ENCODE measurements around the gene KLHL2.
"Not testable (repeated sequence)": the region's sequence is repeated elsewhere in the genome, so short reads cannot be mapped to it uniquely, and the experiment has no call there.

The KLHL2 gene

GRCh38 chr4:165331359-165331758 is 124.0 kb downstream of the KLHL2 start:
- H3K9me3 ChIP-seq (ENCODE audit: insufficient read depth, low read depth, low read length) = no peaks in the 10 kb centered on the region
- H3K36me3 ChIP-seq (ENCODE audit: insufficient read depth, low read length) = peaks cover 66% of the 10 kb centered on the region
- H3K4me1 ChIP-seq (ENCODE audit: insufficient read depth, low read length) = peaks cover 56% of the 10 kb centered on the region
- H3K27me3 ChIP-seq (ENCODE audit: insufficient read depth, low read length) = no peaks in the 10 kb centered on the region
- H3K4me3 ChIP-seq (ENCODE audit: low read length) = peak overlapping the region; percentile 98
- no peak overlapping the region for H3K27ac ChIP-seq (ENCODE audit: low read depth, low read length)
- no peak overlapping the region for H3K9ac ChIP-seq (ENCODE audit: low read depth, low read length)
- 46% methylated on average over 1 of the region's 1 CpG for WGBS

- no peak overlapping the region for H3K9ac ChIP-seq (ENCODE audit: low read depth, low read length)
- 48% methylated on average over 10 of the region's 10 CpGs for WGBS
These were observed 124.5 kb downstream of the KLHL2 start for GRCh38 chr4:165331823-165332222.

GRCh38 chr4:165332502-165332901 is 125.1 kb downstream of the KLHL2 start:
- WGBS = 75% methylated on average over 1 of the region's 1 CpG
- H3K9me3 ChIP-seq (ENCODE audit: insufficient read depth, low read depth, low read length) = no peaks in the 10 kb centered on the region
- H3K4me1 ChIP-seq (ENCODE audit: insufficient read depth, low read length) = peaks cover 56% of the 10 kb centered on the region
- no peaks in the 10 kb centered on the region for H3K27me3 ChIP-seq (ENCODE audit: insufficient read depth, low read length)
- H3K9ac ChIP-seq (ENCODE audit: low read depth, low read length) = no peak overlapping the region
- H3K36me3 ChIP-seq (ENCODE audit: insufficient read depth, low read length) = peaks cover 78% of the 10 kb centered on the region
- peak overlapping the region; percentile 98; the same call in 1 of the 2 replicates for H3K4me3 ChIP-seq (ENCODE audit: low read length)
- no peak overlapping the region; the same call in 1 of the 2 replicates for H3K27ac ChIP-seq (ENCODE audit: low read depth, low read length)

More at GRCh38 chr4:165331823-165332222, 124.5 kb downstream of the KLHL2 start:
- no peak overlapping the region for H3K27ac ChIP-seq (ENCODE audit: low read depth, low read length)
- H3K27me3 ChIP-seq (ENCODE audit: insufficient read depth, low read length) = no peaks in the 10 kb centered on the region
- peak overlapping the region; percentile 98 for H3K4me3 ChIP-seq (ENCODE audit: low read length)
- H3K4me1 ChIP-seq (ENCODE audit: insufficient read depth, low read length) = peaks cover 56% of the 10 kb centered on the region
- H3K9me3 ChIP-seq (ENCODE audit: insufficient read depth, low read depth, low read length) = no peaks in the 10 kb centered on the region
- H3K36me3 ChIP-seq (ENCODE audit: insufficient read depth, low read length) = peaks cover 71% of the 10 kb centered on the region

- H3K27ac ChIP-seq (ENCODE audit: low read depth, low read length) = no peak overlapping the region
- H3K9ac ChIP-seq (ENCODE audit: low read depth, low read length) = no peak overlapping the region
- H3K36me3 ChIP-seq (ENCODE audit: insufficient read depth, low read length) = peaks cover 100% of the 10 kb centered on the region
- no peak overlapping the region for H3K4me3 ChIP-seq (ENCODE audit: low read length)
- H3K27me3 ChIP-seq (ENCODE audit: insufficient read depth, low read length) = no peaks in the 10 kb centered on the region
- peaks cover 53% of the 10 kb centered on the region for H3K4me1 ChIP-seq (ENCODE audit: insufficient read depth, low read length)
- no peaks in the 10 kb centered on the region for H3K9me3 ChIP-seq (ENCODE audit: insufficient read depth, low read depth, low read length)
- 91% methylated on average over 3 of the region's 3 CpGs for WGBS
These were observed 127.9 kb downstream of the KLHL2 start for GRCh38 chr4:165335163-165335703.

- 95% methylated on average over 6 of the region's 6 CpGs for WGBS
- peaks cover 42% of the 10 kb centered on the region for H3K4me1 ChIP-seq (ENCODE audit: insufficient read depth, low read length)
These were observed 129.4 kb downstream of the KLHL2 start for GRCh38 chr4:165336743-165337142.

GRCh38 chr4:165342340-165342739 is 135.0 kb downstream of the KLHL2 start:
- 98% methylated on average over 5 of the region's 5 CpGs for WGBS
- not testable (repeated sequence) for H3K4me1 ChIP-seq (ENCODE audit: insufficient read depth, low read length); H3K27ac ChIP-seq (ENCODE audit: low read depth, low read length); H3K9ac ChIP-seq (ENCODE audit: low read depth, low read length); H3K9me3 ChIP-seq (ENCODE audit: insufficient read depth, low read depth, low read length); H3K4me3 ChIP-seq (ENCODE audit: low read length); H3K27me3 ChIP-seq (ENCODE audit: insufficient read depth, low read length)
- peaks cover 61% of the 10 kb centered on the region for H3K36me3 ChIP-seq (ENCODE audit: insufficient read depth, low read length)

More at GRCh38 chr4:165336743-165337142, 129.4 kb downstream of the KLHL2 start:
- Histone ChIP-seq H3K9me3 (ENCODE audit: insufficient read depth, low read depth, low read length) (no peaks in the 10 kb centered on the region), H3K4me3 (ENCODE audit: low read length) (no peak overlapping the region), H3K36me3 (ENCODE audit: insufficient read depth, low read length) (peaks cover 100% of the 10 kb centered on the region), H3K27ac (ENCODE audit: low read depth, low read length) (no peak overlapping the region), H3K27me3 (ENCODE audit: insufficient read depth, low read length) (no peaks in the 10 kb centered on the region), H3K9ac (ENCODE audit: low read depth, low read length) (no peak overlapping the region)

- H3K27me3 ChIP-seq (ENCODE audit: insufficient read depth, low read length) = no peaks in the 10 kb centered on the region
- no peaks in the 10 kb centered on the region for H3K9me3 ChIP-seq (ENCODE audit: insufficient read depth, low read depth, low read length)
- peaks cover 48% of the 10 kb centered on the region for H3K36me3 ChIP-seq (ENCODE audit: insufficient read depth, low read length)
- no peak overlapping the region for H3K27ac ChIP-seq (ENCODE audit: low read depth, low read length)
- H3K4me1 ChIP-seq (ENCODE audit: insufficient read depth, low read length) = no peaks in the 10 kb centered on the region
- no peak overlapping the region for H3K4me3 ChIP-seq (ENCODE audit: low read length)
- no peak overlapping the region for H3K9ac ChIP-seq (ENCODE audit: low read depth, low read length)
- WGBS = 90% methylated on average over 13 of the region's 13 CpGs
These were observed 136.2 kb downstream of the KLHL2 start for GRCh38 chr4:165343353-165344191.

GRCh38 chr4:165345666-165346417 is 138.5 kb downstream of the KLHL2 start:
- no peaks in the 10 kb centered on the region for H3K9me3 ChIP-seq (ENCODE audit: insufficient read depth, low read depth, low read length)
- no peak overlapping the region for H3K4me3 ChIP-seq (ENCODE audit: low read length)
- no peaks in the 10 kb centered on the region for H3K27me3 ChIP-seq (ENCODE audit: insufficient read depth, low read length)
- no peak overlapping the region for H3K9ac ChIP-seq (ENCODE audit: low read depth, low read length)
- H3K4me1 ChIP-seq (ENCODE audit: insufficient read depth, low read length) = no peaks in the 10 kb centered on the region
- 87% methylated on average over 9 of the region's 10 CpGs for WGBS
- H3K36me3 ChIP-seq (ENCODE audit: insufficient read depth, low read length) = peaks cover 26% of the 10 kb centered on the region
- H3K27ac ChIP-seq (ENCODE audit: low read depth, low read length) = no peak overlapping the region

- WGBS = 82% methylated on average over 3 of the region's 3 CpGs
These were observed 140.5 kb downstream of the KLHL2 start for GRCh38 chr4:165347647-165348569.

GRCh38 chr4:165351359-165352130 is 144.2 kb downstream of the KLHL2 start:
- 93% methylated on average over 5 of the region's 5 CpGs for WGBS

More at GRCh38 chr4:165347647-165348569, 140.5 kb downstream of the KLHL2 start:
- H3K9me3 ChIP-seq (ENCODE audit: insufficient read depth, low read depth, low read length) = no peaks in the 10 kb centered on the region
- no peak overlapping the region for H3K4me3 ChIP-seq (ENCODE audit: low read length)
- H3K4me1 ChIP-seq (ENCODE audit: insufficient read depth, low read length) = no peaks in the 10 kb centered on the region
- H3K27ac ChIP-seq (ENCODE audit: low read depth, low read length) = no peak overlapping the region
- H3K36me3 ChIP-seq (ENCODE audit: insufficient read depth, low read length) = peaks cover 7% of the 10 kb centered on the region; the same call in 1 of the 2 replicates
- H3K27me3 ChIP-seq (ENCODE audit: insufficient read depth, low read length) = no peaks in the 10 kb centered on the region
- H3K9ac ChIP-seq (ENCODE audit: low read depth, low read length) = no peak overlapping the region

More at GRCh38 chr4:165351359-165352130, 144.2 kb downstream of the KLHL2 start:
- Histone ChIP-seq H3K27me3 (ENCODE audit: insufficient read depth, low read length) (no peaks in the 10 kb centered on the region), H3K9ac (ENCODE audit: low read depth, low read length) (no peak overlapping the region), H3K27ac (ENCODE audit: low read depth, low read length) (no peak overlapping the region), H3K36me3 (ENCODE audit: insufficient read depth, low read length) (no peaks in the 10 kb centered on the region), H3K9me3 (ENCODE audit: insufficient read depth, low read depth, low read length) (no peaks in the 10 kb centered on the region), H3K4me3 (ENCODE audit: low read length) (no peak overlapping the region), H3K4me1 (ENCODE audit: insufficient read depth, low read length) (no peaks in the 10 kb centered on the region)
